NT2/D1 (cell line): ENCODE results near the gene EIF4E1B.

Experiments
- SUZ12 ChIP-seq: IDR thresholded peaks from 2 replicates; pipeline ENCODE4 v1.6.1; 2011; ENCODE audit not compliant: insufficient read length, insufficient read depth; ENCODE audit errors: extremely low read depth
- YY1 ChIP-seq: IDR thresholded peaks from 2 replicates; pipeline ENCODE4 v1.6.1; 2011; ENCODE audit not compliant: insufficient read length, insufficient read depth
- ZNF274 ChIP-seq: IDR thresholded peaks from 2 replicates; pipeline ENCODE4 v1.6.1; 2011; ENCODE audit warnings: mild to moderate bottlenecking, low read depth, low read length

DNA sequence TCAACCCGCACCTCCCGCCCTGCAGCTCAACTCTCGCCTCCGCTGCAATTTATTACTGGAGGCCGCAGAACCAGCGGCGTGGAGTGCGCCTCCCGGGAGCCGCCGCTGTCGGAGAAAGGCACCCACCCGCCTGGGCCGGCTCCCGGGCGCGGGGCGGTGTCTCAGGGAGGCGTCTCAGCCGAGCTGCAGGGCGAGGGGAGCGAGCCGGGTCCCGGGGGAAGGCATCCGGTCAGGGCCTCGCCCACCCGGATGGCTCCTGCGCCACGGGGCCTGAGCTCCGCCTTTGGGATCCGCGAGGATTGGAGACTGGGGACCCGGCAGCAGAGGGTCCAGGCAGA lies 49.7 kb downstream of the EIF4E1B start:
- no peak for TF ChIP-seq SUZ12
- no peak for TF ChIP-seq YY1
- no peak for TF ChIP-seq ZNF274
